Activated CD4-positive, alpha-beta memory T cell treated with anti-CD3 and anti-CD28 coated beads, Interleukin-2, amount 10 ng/mL, durations not matched to agents 7 days and 5 days (primary cell): ENCODE data around the gene FKBP9. TPM values are rescaled to one million over a fixed set of nuclear protein-coding genes. Genes with fewer than 3 reads are reported as not detected.
"Not testable (repeated sequence)": the region's sequence is repeated elsewhere in the genome, so short reads cannot be mapped to it uniquely, and the experiment has no call there.

Experiments
- CTCF ChIA-PET: fragments of 350-600 bp; sonication (Branson Sonifier 250); formaldehyde crosslinking; loops from one replicate; lab custom pipeline; 2021; ENCODE audit warnings: antibody characterized with exemption, inconsistent platforms; lab: Charles Lee
- POLR2A ChIA-PET: fragments of 350-600 bp; sonication (Branson Sonifier 250); formaldehyde crosslinking; loops from one replicate; lab custom pipeline; 2021; ENCODE audit warnings: antibody characterized with exemption; lab: Charles Lee
- DNase-seq: peaks from one replicate; pipeline ENCODE4 v3.0.0-alpha.2; 2020
- H3K27ac Mint-ChIP-seq: one replicate; pipeline ENCODE4 v1.8.0; 2021; ENCODE audit warnings: mild to moderate bottlenecking, mixed read lengths
- H3K27me3 Mint-ChIP-seq: one replicate; pipeline ENCODE4 v1.8.0; 2021; ENCODE audit warnings: mixed read lengths
- H3K36me3 Mint-ChIP-seq: one replicate; pipeline ENCODE4 v1.8.0; 2021; ENCODE audit warnings: low read depth, mixed read lengths
- H3K4me1 Mint-ChIP-seq: one replicate; pipeline ENCODE4 v1.8.0; 2021; ENCODE audit warnings: mixed read lengths
- H3K4me3 Mint-ChIP-seq: one replicate; pipeline ENCODE4 v1.8.0; 2021; ENCODE audit warnings: mild to moderate bottlenecking, mixed read lengths
- H3K9me3 Mint-ChIP-seq: one replicate; pipeline ENCODE4 v1.8.0; 2021; ENCODE audit warnings: mixed read lengths
- total RNA-seq, 2 experiments: library from RNA; stranded (reverse); gene quantifications; one replicate each; pipeline ENCODE4 v1.2.3, GENCODE V29; 2021

Gene FKBP9
- total RNA-seq, 2 experiments from 2014 or later: 0.98 to 1.2 TPM

- Mint-ChIP-seq H3K27ac (no peak overlapping the region), H3K27me3 (no peaks in the 10 kb centered on the region), H3K9me3 (no peaks in the 10 kb centered on the region), H3K36me3 (peaks cover 11% of the 10 kb centered on the region), H3K4me1 (peaks cover 20% of the 10 kb centered on the region), H3K4me3 (no peak overlapping the region)
- POLR2A ChIA-PET: interaction anchor here (1.8 kb wide), 1 partner anchor 47 kb away, joined by 4 read pairs; the partner anchor contains the start of gene KBTBD2
- CTCF ChIA-PET: interaction anchor here (1.0 to 2.5 kb wide), 2 partner anchors 10 to 91 kb away, joined by 6 to 10 read pairs; no protein-coding TSS in a partner anchor
- DNase-seq: no peak
Measured at GRCh38 chr7:32937344-32938174, 19.7 kb upstream of the FKBP9 start.

GRCh38 chr7:32941181-32941580 lies 16.1 kb upstream of the FKBP9 start:
- no peak for DNase-seq
- Mint-ChIP-seq H3K27me3 (peaks cover 7% of the 10 kb centered on the region), H3K4me1 (peaks cover 20% of the 10 kb centered on the region), H3K4me3 (peak overlapping the region; percentile 90), H3K36me3 (peaks cover 17% of the 10 kb centered on the region), H3K27ac (no peak overlapping the region), H3K9me3 (peaks cover 7% of the 10 kb centered on the region)
- POLR2A ChIA-PET: interaction anchor here (0.6 to 4.5 kb wide), 5 partner anchors 36 to 120 kb away, joined by 3 to 70 read pairs (median 4); partner anchors contain the start of gene KBTBD2
- CTCF ChIA-PET: interaction anchor here (0.6 to 4.0 kb wide), 6 partner anchors 11 to 95 kb away, joined by 3 to 67 read pairs (median 4); no protein-coding TSS in a partner anchor

- ChIA-PET CTCF (interaction anchor here (0.6 to 4.0 kb wide), 8 partner anchors 11 to 107 kb away, joined by 3 to 67 read pairs (median 5); no protein-coding TSS in a partner anchor), POLR2A (interaction anchor here (0.6 to 4.5 kb wide), 5 partner anchors 16 to 119 kb away, joined by 3 to 70 read pairs (median 4); partner anchors contain the start of genes FKBP9 and KBTBD2)
- H3K27ac Mint-ChIP-seq: peak overlapping the region; percentile 54
Measured at GRCh38 chr7:32941681-32942414, 15.4 kb upstream of the FKBP9 start.

GRCh38 chr7:32942415-32943251 lies 14.6 kb upstream of the FKBP9 start:
- H3K9me3 Mint-ChIP-seq: peaks cover 8% of the 10 kb centered on the region
- H3K36me3 Mint-ChIP-seq: peaks cover 17% of the 10 kb centered on the region
- peaks cover 8% of the 10 kb centered on the region for H3K27me3 Mint-ChIP-seq
- peak overlapping the region; percentile 90 for H3K4me3 Mint-ChIP-seq
- ChIA-PET CTCF (interaction anchor here (0.6 to 4.0 kb wide), 16 partner anchors 21 to 165 kb away, joined by 3 to 67 read pairs (median 5); partner anchors contain the start of genes KBTBD2 and NT5C3A), POLR2A (interaction anchor here (0.9 to 4.5 kb wide), 8 partner anchors 9 to 166 kb away, joined by 3 to 70 read pairs (median 4); partner anchors contain the start of genes FKBP9 and KBTBD2)
- peak overlapping the region; percentile 54 for H3K27ac Mint-ChIP-seq
- peaks cover 20% of the 10 kb centered on the region for H3K4me1 Mint-ChIP-seq
- peak; percentile 73 for DNase-seq

More at GRCh38 chr7:32941681-32942414, 15.4 kb upstream of the FKBP9 start:
- Mint-ChIP-seq H3K27me3 (peaks cover 7% of the 10 kb centered on the region), H3K4me3 (peak overlapping the region; percentile 90), H3K36me3 (peaks cover 17% of the 10 kb centered on the region), H3K4me1 (peaks cover 20% of the 10 kb centered on the region), H3K9me3 (peaks cover 7% of the 10 kb centered on the region)
- DNase-seq: no peak

DNA sequence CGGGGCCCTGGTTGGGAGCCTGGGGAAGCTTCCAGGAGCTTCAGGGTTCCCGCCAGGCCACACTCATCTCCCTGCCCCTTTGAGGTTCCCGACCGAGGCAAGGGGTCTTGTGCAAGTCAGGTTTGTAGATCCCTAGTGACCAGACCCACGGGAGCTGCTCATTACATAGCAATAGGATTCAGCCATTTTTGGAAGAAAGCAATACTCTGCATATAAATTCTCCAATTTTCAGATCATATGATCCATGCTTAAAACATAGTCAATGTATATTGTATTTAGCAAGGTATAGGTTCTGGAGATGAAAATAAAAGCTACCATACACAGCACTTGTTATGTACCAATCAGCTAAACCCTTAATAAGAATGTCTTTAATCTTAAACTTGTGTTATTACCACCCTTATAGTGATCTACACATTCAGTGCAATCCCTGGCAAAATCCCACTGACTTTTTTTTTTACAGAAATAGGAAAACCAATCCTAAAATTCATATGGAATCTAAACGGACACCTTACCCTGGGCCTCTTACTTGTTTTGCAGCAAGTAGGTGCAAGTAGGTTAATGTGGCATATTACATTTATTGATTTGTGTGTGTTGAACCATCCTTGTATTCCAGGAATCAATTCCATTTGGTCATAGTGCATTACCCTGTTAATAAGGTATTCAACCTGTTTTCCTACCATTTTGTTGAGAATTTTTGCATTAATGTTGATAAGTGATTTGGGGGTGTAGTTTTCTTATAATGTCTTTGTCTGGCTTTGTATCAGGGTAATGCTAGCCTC lies 13.8 kb upstream of the FKBP9 start:
- CTCF ChIA-PET: interaction anchor here (0.6 to 4.0 kb wide), 16 partner anchors 20 to 164 kb away, joined by 3 to 67 read pairs (median 5); partner anchors contain the start of genes KBTBD2 and NT5C3A
- no peak for DNase-seq
- POLR2A ChIA-PET: interaction anchor here (0.9 to 4.5 kb wide), 8 partner anchors 10 to 165 kb away, joined by 3 to 70 read pairs (median 4); partner anchors contain the start of genes FKBP9 and KBTBD2
- peaks cover 20% of the 10 kb centered on the region for H3K4me1 Mint-ChIP-seq
- no peak overlapping the region for H3K27ac Mint-ChIP-seq
- H3K36me3 Mint-ChIP-seq: peaks cover 25% of the 10 kb centered on the region
- H3K27me3 Mint-ChIP-seq: peaks cover 13% of the 10 kb centered on the region
- peaks cover 16% of the 10 kb centered on the region for H3K9me3 Mint-ChIP-seq
- peak overlapping the region; percentile 90 for H3K4me3 Mint-ChIP-seq

- ChIA-PET CTCF (interaction anchor here (0.7 to 2.0 kb wide), 3 partner anchors 9 to 103 kb away, joined by 5 to 10 read pairs (median 6); no protein-coding TSS in a partner anchor), POLR2A (interaction anchor here (0.7 kb wide), 1 partner anchor 160 kb away, joined by 3 read pairs; no protein-coding TSS in a partner anchor)
- H3K27ac Mint-ChIP-seq: no peak overlapping the region
- peaks cover 22% of the 10 kb centered on the region for H3K9me3 Mint-ChIP-seq
- no peaks in the 10 kb centered on the region for H3K4me1 Mint-ChIP-seq
- peaks cover 17% of the 10 kb centered on the region for H3K36me3 Mint-ChIP-seq
- no peak overlapping the region for H3K4me3 Mint-ChIP-seq
- DNase-seq: no peak
- H3K27me3 Mint-ChIP-seq: peaks cover 15% of the 10 kb centered on the region
Measured at GRCh38 chr7:32947420-32947983, 9.7 kb upstream of the FKBP9 start.

- no peak for DNase-seq
- Mint-ChIP-seq H3K27ac (no peak overlapping the region), H3K9me3 (peaks cover 22% of the 10 kb centered on the region), H3K27me3 (peaks cover 15% of the 10 kb centered on the region), H3K4me1 (no peaks in the 10 kb centered on the region), H3K4me3 (no peak overlapping the region), H3K36me3 (peaks cover 17% of the 10 kb centered on the region)
- POLR2A ChIA-PET: interaction anchor here (0.7 kb wide), 1 partner anchor 161 kb away, joined by 3 read pairs; no protein-coding TSS in a partner anchor
- CTCF ChIA-PET: interaction anchor here (1.9 to 2.0 kb wide), 2 partner anchors 10 to 102 kb away, joined by 6 to 10 read pairs; no protein-coding TSS in a partner anchor
Measured at GRCh38 chr7:32948202-32948601, 9.0 kb upstream of the FKBP9 start.

GRCh38 chr7:32952876-32953275 lies 4.4 kb upstream of the FKBP9 start:
- POLR2A ChIA-PET: no interaction called here
- Mint-ChIP-seq H3K9me3 (peaks cover 12% of the 10 kb centered on the region), H3K4me1 (peaks cover 3% of the 10 kb centered on the region)

GRCh38 chr7:32958046-32959025 lies 1.1 kb downstream of the FKBP9 start:
- Mint-ChIP-seq H3K27ac (no peak overlapping the region), H3K27me3 (peaks cover 24% of the 10 kb centered on the region), H3K36me3 (peaks cover 3% of the 10 kb centered on the region), H3K9me3 (no peaks in the 10 kb centered on the region), H3K4me1 (peaks cover 7% of the 10 kb centered on the region), H3K4me3 (peak overlapping the region; percentile 77)
- ChIA-PET CTCF (interaction anchor here (0.8 to 1.1 kb wide), 3 partner anchors 8 to 150 kb away, joined by 3 to 4 read pairs (median 3); no protein-coding TSS in a partner anchor), POLR2A (interaction anchor here (1.7 kb wide), 1 partner anchor 15 kb away, joined by 4 read pairs; no protein-coding TSS in a partner anchor)
- DNase-seq: no peak

More at GRCh38 chr7:32952876-32953275, 4.4 kb upstream of the FKBP9 start:
- H3K36me3 Mint-ChIP-seq: peaks cover 9% of the 10 kb centered on the region
- CTCF ChIA-PET: no interaction called here
- H3K4me3 Mint-ChIP-seq: no peak overlapping the region
- peaks cover 8% of the 10 kb centered on the region for H3K27me3 Mint-ChIP-seq
- no peak for DNase-seq
- no peak overlapping the region for H3K27ac Mint-ChIP-seq

- H3K4me1 Mint-ChIP-seq, H3K36me3 Mint-ChIP-seq, H3K27ac Mint-ChIP-seq, H3K4me3 Mint-ChIP-seq, H3K9me3 Mint-ChIP-seq, DNase-seq, POLR2A ChIA-PET: not testable (repeated sequence)
- H3K27me3 Mint-ChIP-seq: peaks cover 17% of the 10 kb centered on the region
- CTCF ChIA-PET: interaction anchor here (1.8 to 2.3 kb wide), 2 partner anchors 21 to 144 kb away, joined by 3 to 12 read pairs; no protein-coding TSS in a partner anchor
Measured at GRCh38 chr7:32963880-32964301, 6.7 kb downstream of the FKBP9 start.
